Measurements from ENCODE around the gene SMARCB1.

Gene SMARCB1

GRCh38 chr22:23803001-23803819, 16.4 kb downstream of the SMARCB1 start:
- DNase-seq (ENCODE audit: low read depth, low spot score) = no peak

GRCh38 chr22:23804781-23805291, 18.1 kb downstream of the SMARCB1 start:
- DNase-seq (ENCODE audit: low read depth, low spot score) = no peak

DNA sequence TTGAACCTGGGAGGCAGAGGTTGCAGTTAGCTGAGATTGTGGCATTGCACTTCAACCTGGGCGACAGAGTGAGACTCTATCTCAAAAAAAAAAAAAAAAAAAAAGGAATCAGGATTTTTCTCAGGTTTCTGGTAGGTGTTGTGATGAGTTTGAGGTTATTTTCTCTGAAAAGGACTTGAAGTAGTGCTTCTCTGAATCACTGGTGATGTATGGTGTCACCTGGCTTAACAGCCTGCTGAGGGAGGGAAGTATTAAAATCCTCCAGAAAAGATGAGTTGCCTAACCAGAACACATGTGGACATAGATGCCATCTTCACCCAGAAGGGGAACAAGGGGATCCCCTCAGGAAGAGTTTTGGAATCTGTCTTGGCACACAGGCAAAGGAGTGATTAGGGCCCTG, 20.1 kb downstream of the SMARCB1 start:
- no peak for DNase-seq (ENCODE audit: low read depth, low spot score)

GRCh38 chr22:23812378-23812777, 25.6 kb downstream of the SMARCB1 start:
- no peak for DNase-seq (ENCODE audit: low read depth, low spot score)

DNA sequence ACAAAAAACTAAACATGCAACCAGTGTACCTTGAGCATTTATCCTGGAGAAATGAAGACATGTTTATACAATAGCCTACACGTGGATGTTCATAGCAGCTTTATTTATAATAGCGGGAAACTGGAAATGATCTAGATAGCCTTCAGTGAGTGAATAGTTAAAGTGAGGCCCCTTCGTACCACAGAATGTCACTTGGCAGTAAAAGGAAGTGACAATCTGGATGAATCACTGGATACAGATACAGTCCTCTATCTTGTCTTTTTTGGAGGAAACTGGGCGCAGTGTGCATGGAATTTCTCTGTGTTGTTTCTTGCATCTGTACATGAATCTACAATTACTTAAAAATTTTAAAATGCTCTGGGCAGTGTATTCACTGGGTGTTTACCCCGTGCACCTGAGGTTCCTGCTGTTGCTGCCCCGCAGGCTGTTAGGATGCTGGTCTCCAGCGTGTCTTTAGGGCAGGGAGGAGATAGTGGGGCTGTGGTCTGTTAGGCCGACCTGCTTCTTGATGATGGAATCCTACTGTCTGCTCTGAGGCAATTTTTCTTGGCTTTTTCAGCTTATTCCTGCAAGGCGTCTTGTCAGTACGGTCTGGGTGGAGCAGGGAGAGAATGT, 28.9 kb downstream of the SMARCB1 start:
- DNase-seq (ENCODE audit: low read depth, low spot score) = no peak

DNA sequence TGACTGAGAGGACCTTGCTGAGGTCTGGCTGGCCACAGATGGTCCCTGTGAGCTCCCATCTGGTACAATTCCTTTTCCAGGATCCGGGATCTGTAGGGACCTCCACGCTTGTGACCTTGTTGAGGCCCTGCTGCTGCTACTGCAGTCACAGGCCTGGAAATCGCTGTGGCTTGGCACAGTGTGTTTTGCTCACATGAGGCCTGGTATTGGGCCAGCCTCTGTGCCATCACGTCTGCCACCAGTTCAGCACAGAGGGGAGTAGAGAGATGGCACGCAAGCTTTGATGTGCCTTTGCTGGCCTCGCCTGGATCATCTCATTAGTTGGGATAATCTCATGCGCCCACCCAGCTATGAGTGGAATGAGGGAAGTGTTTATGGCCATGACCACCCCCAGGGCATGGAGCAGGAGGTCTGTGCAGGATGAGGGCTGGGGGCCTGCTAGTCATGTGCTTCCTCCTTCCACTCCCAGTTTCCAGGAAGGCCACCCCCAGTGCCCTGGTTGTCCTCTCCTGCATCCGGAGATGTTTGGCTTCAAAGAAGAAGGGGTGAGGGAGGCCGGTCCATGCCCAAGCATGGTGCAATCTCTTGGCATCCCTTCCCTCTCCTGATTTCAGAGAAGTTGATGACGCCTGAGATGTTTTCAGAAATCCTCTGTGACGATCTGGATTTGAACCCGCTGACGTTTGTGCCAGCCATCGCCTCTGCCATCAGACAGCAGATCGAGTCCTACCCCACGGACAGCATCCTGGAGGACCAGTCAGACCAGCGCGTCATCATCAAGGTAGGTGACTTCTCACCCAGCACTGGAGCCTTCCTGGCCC, 29.6 kb downstream of the SMARCB1 start:
- no peak for DNase-seq (ENCODE audit: low read depth, low spot score)

GRCh38 chr22:23817146-23817545, 30.4 kb downstream of the SMARCB1 start:
- no peak for DNase-seq (ENCODE audit: low read depth, low spot score)

DNA sequence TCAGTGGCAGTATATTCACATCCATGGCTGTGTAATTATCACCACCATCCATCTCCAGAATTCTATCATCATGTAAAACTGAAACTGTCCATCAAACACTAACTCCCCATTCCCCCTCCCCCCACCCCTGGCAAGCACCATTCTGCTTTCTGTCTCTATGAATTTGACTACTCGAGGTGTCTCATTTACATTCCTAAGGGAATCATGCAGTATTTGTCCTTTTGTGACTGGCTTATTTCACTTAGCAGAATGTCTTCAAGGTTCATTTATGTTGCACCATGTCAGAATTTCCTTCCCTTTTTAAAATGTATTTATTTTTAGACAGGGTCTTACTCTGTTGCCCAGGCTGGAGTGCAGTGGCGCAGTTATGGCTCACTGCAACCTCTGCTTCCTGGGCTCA, 31.8 kb downstream of the SMARCB1 start:
- no peak for DNase-seq (ENCODE audit: low read depth, low spot score)

- no peak for DNase-seq (ENCODE audit: low read depth, low spot score)
Measured at GRCh38 chr22:23820748-23821211, 34.0 kb downstream of the SMARCB1 start.

GRCh38 chr22:23822101-23822671, 35.4 kb downstream of the SMARCB1 start:
- DNase-seq (ENCODE audit: low read depth, low spot score) = no peak

- DNase-seq (ENCODE audit: low read depth, low spot score) = no peak
Measured at GRCh38 chr22:23823331-23823791, 36.6 kb downstream of the SMARCB1 start.

DNA sequence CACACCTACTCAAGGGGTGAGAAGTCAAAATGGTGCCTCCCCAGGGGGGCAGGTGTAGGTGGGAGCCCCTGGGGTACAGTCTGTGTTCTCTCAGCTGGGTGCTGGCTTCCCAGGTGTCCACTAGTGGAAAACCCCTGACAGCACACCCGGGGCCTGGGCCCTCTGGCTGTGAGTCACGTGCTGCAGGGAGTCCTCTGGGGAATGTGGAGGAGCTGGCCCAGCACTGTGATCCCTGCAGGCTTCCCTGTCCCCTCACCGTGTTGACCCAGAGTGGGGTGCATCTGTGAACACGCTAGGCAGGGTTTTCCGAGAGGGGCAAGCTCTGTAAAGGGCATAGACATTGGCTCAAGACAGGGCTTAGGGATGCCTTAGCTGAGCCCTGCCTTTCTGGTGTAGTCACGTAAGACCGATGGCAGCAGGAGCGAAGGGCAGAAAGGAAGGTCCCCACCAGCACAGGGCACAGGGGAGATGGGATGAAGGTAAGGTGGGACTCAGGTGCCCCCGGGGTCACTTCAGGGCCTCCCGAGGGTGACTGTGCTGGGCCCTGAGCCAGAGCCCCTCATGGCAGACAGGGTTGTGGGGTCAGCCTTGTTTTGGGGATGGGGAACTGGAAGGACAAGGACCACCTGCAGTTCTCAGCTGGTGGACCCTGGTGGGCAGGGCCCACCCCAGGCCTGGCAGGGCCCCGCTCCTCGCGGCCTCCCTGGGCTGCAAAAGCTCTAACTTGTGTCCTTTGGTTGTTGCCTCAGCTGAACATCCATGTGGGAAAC, 37.9 kb downstream of the SMARCB1 start:
- no peak for DNase-seq (ENCODE audit: low read depth, low spot score)

GRCh38 chr22:23825246-23825905, 38.6 kb downstream of the SMARCB1 start:
- DNase-seq (ENCODE audit: low read depth, low spot score) = no peak

DNA sequence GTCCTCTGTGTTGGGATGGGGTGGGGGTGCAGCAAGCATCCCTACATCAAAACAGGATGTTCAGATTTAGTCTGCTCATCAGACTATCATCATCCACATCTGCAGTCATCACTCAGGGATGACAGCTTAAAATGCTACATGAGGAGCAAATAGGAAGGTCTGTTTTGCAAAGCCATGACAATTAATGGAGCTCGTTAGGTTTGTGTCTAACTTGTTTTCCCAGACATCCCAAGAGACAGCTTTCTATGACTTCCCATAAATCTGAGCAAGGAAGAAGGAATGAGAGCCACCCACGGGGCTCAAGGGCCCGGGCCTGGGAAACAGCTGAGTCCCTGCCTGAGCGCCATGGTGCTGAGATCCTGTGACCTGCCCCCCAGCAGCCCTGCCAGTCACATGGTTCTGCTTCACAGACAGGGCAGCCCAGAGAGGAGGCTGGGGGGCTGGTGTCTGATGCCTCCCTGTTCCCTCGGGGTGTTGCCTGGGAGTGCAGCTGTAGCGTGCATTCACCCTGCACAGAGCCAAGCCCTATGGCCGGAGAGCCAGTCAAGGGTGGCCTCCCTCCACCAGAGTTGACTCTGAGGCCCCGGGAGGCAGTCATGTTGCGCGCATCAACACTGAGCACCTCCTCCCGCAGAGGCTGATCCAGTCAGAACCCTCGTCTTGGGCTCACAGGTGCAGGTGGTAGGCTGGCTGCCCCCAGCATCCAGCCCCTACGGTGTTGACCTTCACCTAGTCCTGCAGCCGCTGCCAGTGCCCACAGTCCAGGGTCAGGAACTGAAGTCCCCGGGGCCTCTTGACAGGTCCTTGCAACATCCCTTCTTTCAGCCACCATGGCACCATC, 40.0 kb downstream of the SMARCB1 start:
- peak; percentile 53 for DNase-seq (ENCODE audit: low read depth, low spot score)

- DNase-seq (ENCODE audit: low read depth, low spot score) = no peak
Measured at GRCh38 chr22:23827351-23827995, 40.7 kb downstream of the SMARCB1 start.

DNA sequence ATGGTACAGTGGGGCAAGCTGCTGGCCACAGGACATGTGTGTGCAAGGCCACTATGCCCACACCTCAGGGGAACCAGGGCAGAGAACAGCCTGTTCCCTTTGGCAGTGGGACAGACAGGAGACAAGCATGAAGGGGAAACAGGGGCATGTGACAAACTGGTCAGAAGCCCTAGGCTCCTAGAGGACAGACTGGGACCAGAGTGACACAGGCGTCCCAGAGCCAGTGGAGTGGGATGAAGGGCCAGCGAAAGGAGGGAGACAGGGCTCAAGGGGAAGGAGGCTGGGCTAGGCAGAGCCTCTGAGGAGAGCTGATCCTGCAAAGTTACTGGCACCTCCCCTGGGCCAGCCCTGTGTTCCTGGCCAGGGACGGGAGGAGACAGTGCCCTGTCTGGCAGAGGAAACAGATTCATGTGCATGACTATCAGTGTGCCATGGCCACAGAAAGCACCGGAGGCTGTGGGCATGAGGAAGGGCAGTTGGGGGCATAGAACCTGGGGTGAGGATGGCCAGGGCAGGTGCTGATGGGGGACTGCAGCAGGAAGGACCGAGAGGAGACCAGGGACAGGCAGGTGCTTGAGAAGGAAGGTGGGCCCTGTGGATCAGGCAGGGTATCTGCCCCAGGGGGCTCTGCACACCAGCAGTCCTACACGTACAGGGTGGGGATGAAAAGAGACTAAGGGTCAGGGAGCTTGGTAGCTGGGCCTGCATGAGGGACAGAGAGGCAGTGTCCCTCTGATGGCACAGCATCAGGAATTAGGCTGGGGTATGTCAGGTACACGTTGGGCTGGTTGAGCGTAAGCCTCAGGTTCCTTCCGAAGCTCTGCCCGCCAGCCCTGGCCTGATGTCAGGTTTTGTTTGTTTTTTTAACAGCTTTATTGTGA, 42.3 kb downstream of the SMARCB1 start:
- DNase-seq (ENCODE audit: low read depth, low spot score) = no peak

DNA sequence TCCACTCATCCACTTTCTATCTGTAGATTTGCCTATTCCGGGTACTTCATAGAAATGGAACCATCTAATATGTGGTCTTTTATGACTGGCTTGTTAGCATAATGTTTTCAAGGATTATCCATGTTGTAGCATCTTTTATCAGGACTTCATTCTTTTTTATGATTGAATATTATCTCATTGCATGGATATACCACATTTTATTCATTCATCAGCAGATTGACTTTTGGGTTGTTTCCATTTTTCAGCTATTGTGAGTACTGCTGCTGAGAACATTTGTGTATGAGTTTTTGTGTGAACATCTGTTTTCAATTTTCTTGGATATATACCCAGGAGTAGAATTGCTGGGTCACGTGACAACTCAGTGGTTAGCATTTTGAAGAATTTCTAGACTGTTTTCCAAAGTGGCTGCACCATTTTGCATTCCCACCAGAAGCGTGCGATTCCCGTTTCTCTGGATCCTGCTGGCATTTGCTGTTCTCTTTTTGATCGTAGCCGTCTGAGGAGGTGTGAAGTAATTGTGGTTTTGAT, 43.1 kb downstream of the SMARCB1 start:
- DNase-seq (ENCODE audit: low read depth, low spot score) = peak; percentile 76

- no peak for DNase-seq (ENCODE audit: low read depth, low spot score)
Measured at GRCh38 chr22:23831261-23831660, 44.5 kb downstream of the SMARCB1 start.
